Hepatocyte (in vitro differentiated cells): ENCODE data around the gene DOCK1. TPM values are rescaled to one million over a fixed set of nuclear protein-coding genes. Genes with fewer than 3 reads are reported as not detected.

Source experiments
- DNase-seq: peaks from one replicate; pipeline ENCODE4 v3.0.0-alpha.2; 2016; ENCODE audit warnings: low spot score
- H2AFZ ChIP-seq: fragments of 200-600 bp; sonication (generic); 2 replicates; pipeline ENCODE4 v1.6.0; 2016; ENCODE audit warnings: antibody characterized with exemption, mild to moderate bottlenecking
- H3K27ac ChIP-seq: fragments of 200-600 bp; sonication (generic); 2 replicates; pipeline ENCODE4 v1.5.1; 2016; ENCODE audit warnings: mild to moderate bottlenecking
- H3K27me3 ChIP-seq: fragments of 200-600 bp; sonication (generic); 2 replicates; pipeline ENCODE4 v1.6.1; 2016
- H3K36me3 ChIP-seq: fragments of 200-600 bp; sonication (generic); replicated peaks from 2 replicates; pipeline ENCODE4 v1.5.1; 2016; ENCODE audit warnings: low read depth; ENCODE audit not compliant: insufficient read depth
- H3K4me1 ChIP-seq: fragments of 200-600 bp; sonication (generic); 2 replicates; pipeline ENCODE4 v1.5.1; 2016; ENCODE audit warnings: mild to moderate bottlenecking, moderate library complexity; ENCODE audit not compliant: insufficient read depth
- H3K4me2 ChIP-seq: fragments of 200-600 bp; sonication (generic); 2 replicates; pipeline ENCODE4 v1.6.0; 2016
- H3K4me3 ChIP-seq: fragments of 200-600 bp; sonication (generic); 2 replicates; pipeline ENCODE4 v1.5.1; 2016; ENCODE audit warnings: mild to moderate bottlenecking
- H3K79me2 ChIP-seq: fragments of 200-600 bp; sonication (generic); 2 replicates; pipeline ENCODE4 v1.6.0; 2017; ENCODE audit warnings: mild to moderate bottlenecking
- H3K9me2 ChIP-seq: fragments of 200-600 bp; sonication (generic); replicated peaks from 2 replicates; pipeline ENCODE4 v1.6.0; 2017; ENCODE audit warnings: mild to moderate bottlenecking; ENCODE audit not compliant: insufficient read depth
- H3K9me3 ChIP-seq: fragments of 200-600 bp; sonication (generic); 2 replicates; pipeline ENCODE4 v1.5.1; 2016; ENCODE audit warnings: low read depth, mild to moderate bottlenecking
- H4K20me1 ChIP-seq: fragments of 200-600 bp; sonication (generic); 2 replicates; pipeline ENCODE4 v1.6.0; 2016; ENCODE audit warnings: mild to moderate bottlenecking; ENCODE audit not compliant: insufficient read depth, poor library complexity, severe bottlenecking
- EZH2 ChIP-seq: fragments of 200-600 bp; sonication (generic); IDR thresholded peaks from 2 replicates; pipeline ENCODE4 v1.6.1; 2016; ENCODE audit warnings: antibody characterized with exemption, mild to moderate bottlenecking, borderline replicate concordance
- EZH2phosphoT487 ChIP-seq: fragments of 200-600 bp; sonication (generic); IDR thresholded peaks from one replicate; pipeline ENCODE4 v1.6.1; 2018; ENCODE audit warnings: antibody characterized with exemption, mild to moderate bottlenecking, low read depth, moderate library complexity; ENCODE audit not compliant: unreplicated experiment, severe bottlenecking
- WGBS: methylation state at CpG from one replicate; pipeline ENCODE4 v1.1.6; 2016; ENCODE audit warnings: low lambda C conversion rate; ENCODE audit errors: missing lambda C conversion rate; 5-methylcytosine and 5-hydroxymethylcytosine counted together
- polyA plus RNA-seq: library from polyadenylated mRNA; unstranded; fragments of >200 nt; fragmentation: Nextera tagmentation; extraction: Ambion mirVana; gene quantifications from 2 replicates; pipeline ENCODE4 v1.2.1, GENCODE V29; 2016
- total RNA-seq: library from RNA; depleted of rRNA; stranded (reverse); fragments of >200 nt; gene quantifications from 2 replicates; pipeline ENCODE4 v1.2.3, GENCODE V29; 2014
- TF ChIP-seq, protein P1 (sequence below): fragments of 200-600 bp; sonication (generic); IDR thresholded peaks from 2 replicates; pipeline ENCODE4 v1.5.1; 2016; ENCODE audit warnings: antibody characterized with exemption, mild to moderate bottlenecking; ENCODE audit not compliant: poor library complexity

The DOCK1 gene
- total and polyA plus RNA-seq, 2 experiments from 2014 or later = 16.0 to 55.5 TPM

- peaks cover 3% of the 10 kb centered on the region for H3K4me1 ChIP-seq
- no peaks in the 10 kb centered on the region for H3K79me2 ChIP-seq
- TF ChIP-seq EZH2 (no peak), EZH2phosphoT487 (no peak)
- TF ChIP-seq, protein P1, sequence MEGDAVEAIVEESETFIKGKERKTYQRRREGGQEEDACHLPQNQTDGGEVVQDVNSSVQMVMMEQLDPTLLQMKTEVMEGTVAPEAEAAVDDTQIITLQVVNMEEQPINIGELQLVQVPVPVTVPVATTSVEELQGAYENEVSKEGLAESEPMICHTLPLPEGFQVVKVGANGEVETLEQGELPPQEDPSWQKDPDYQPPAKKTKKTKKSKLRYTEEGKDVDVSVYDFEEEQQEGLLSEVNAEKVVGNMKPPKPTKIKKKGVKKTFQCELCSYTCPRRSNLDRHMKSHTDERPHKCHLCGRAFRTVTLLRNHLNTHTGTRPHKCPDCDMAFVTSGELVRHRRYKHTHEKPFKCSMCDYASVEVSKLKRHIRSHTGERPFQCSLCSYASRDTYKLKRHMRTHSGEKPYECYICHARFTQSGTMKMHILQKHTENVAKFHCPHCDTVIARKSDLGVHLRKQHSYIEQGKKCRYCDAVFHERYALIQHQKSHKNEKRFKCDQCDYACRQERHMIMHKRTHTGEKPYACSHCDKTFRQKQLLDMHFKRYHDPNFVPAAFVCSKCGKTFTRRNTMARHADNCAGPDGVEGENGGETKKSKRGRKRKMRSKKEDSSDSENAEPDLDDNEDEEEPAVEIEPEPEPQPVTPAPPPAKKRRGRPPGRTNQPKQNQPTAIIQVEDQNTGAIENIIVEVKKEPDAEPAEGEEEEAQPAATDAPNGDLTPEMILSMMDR = no peak
Measured at GRCh38 chr10:127092916-127093315, 187.7 kb downstream of the DOCK1 start.

DNA sequence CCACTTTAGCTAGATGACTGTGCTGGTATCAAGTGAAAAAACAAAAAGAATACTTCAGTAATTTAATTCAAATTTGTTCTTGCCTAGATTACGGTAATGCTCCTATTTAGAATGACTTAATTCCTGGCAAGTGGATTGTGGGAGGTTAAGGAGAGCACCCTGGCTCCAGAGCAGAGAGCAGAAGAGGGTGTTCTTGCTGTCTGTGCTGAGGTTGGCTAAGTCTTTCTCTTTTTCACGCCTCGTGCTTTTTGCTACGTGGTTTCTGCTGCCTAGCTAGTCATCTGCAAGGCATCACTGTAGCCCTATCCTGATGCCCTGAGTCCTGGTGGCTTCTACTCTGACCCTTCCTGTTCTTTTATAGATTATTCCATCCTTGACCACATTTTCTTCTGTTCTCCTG is 189.8 kb downstream of the DOCK1 start:
- no peak for TF ChIP-seq EZH2
- TF ChIP-seq EZH2phosphoT487 = no peak
- TF ChIP-seq, protein P1 = no peak
- no peak for DNase-seq
- no peak overlapping the region for H3K4me3 ChIP-seq
- no peaks in the 10 kb centered on the region for H3K27me3 ChIP-seq
- no peaks in the 10 kb centered on the region for H3K36me3 ChIP-seq
- no peak overlapping the region for H2AFZ ChIP-seq
- no peak overlapping the region for H3K4me2 ChIP-seq
- no peak overlapping the region for H3K27ac ChIP-seq
- H3K4me1 ChIP-seq = peaks cover 3% of the 10 kb centered on the region
- WGBS = 95% methylated on average over 4 of the region's 4 CpGs
- H3K9me2 ChIP-seq = no peaks in the 10 kb centered on the region
- no peaks in the 10 kb centered on the region for H4K20me1 ChIP-seq
- no peaks in the 10 kb centered on the region for H3K9me3 ChIP-seq
- H3K79me2 ChIP-seq = no peaks in the 10 kb centered on the region

More at GRCh38 chr10:127092916-127093315, 187.7 kb downstream of the DOCK1 start:
- Histone ChIP-seq H2AFZ (no peak overlapping the region), H3K9me2 (no peaks in the 10 kb centered on the region), H3K4me2 (no peak overlapping the region), H3K36me3 (no peaks in the 10 kb centered on the region), H3K4me3 (no peak overlapping the region), H4K20me1 (no peaks in the 10 kb centered on the region), H3K27ac (no peak overlapping the region), H3K27me3 (no peaks in the 10 kb centered on the region), H3K9me3 (no peaks in the 10 kb centered on the region)
- DNase-seq = no peak
- WGBS = 92% methylated on average over 9 of the region's 9 CpGs

- H3K4me2 ChIP-seq = no peak overlapping the region
- no peak for TF ChIP-seq EZH2phosphoT487
- TF ChIP-seq EZH2 = no peak
- TF ChIP-seq, protein P1 = no peak
- no peaks in the 10 kb centered on the region for H4K20me1 ChIP-seq
- no peaks in the 10 kb centered on the region for H3K79me2 ChIP-seq
- H2AFZ ChIP-seq = no peak overlapping the region
- H3K4me1 ChIP-seq = no peaks in the 10 kb centered on the region
- 94% methylated on average over 10 of the region's 10 CpGs for WGBS
- H3K9me3 ChIP-seq = no peaks in the 10 kb centered on the region
- no peak for DNase-seq
- no peaks in the 10 kb centered on the region for H3K27me3 ChIP-seq
- no peaks in the 10 kb centered on the region for H3K36me3 ChIP-seq
- no peak overlapping the region for H3K4me3 ChIP-seq
- H3K27ac ChIP-seq = no peak overlapping the region
- H3K9me2 ChIP-seq = no peaks in the 10 kb centered on the region
Measured at GRCh38 chr10:127100983-127101615, 195.9 kb downstream of the DOCK1 start.
